ENCODE measurements around the gene FHL1.
"Not testable (repeated sequence)": the region's sequence is repeated elsewhere in the genome, so short reads cannot be mapped to it uniquely, and the experiment has no call there.

The FHL1 gene

GRCh38 chrX:136158685-136159084 is 11.4 kb downstream of the FHL1 start:
- Histone ChIP-seq H3K9me3 (ENCODE audit: control extremely low read depth in 1 of 5, control insufficient read depth in 4 of 5, insufficient read depth in 2 of 5, low read depth in 1 of 5, low read length in 4 of 5) (no peaks in the 10 kb centered on the region), H3K4me3 (ENCODE audit: control insufficient read depth in 1 of 7, extremely low read depth in 1 of 7, insufficient read depth in 4 of 7, low read depth in 2 of 7, low read length in 6 of 7) (no peak overlapping the region), H3K27me3 (replicated peaks in 2 of 5; ENCODE audit: control insufficient read depth in 4 of 5, insufficient read depth in 5 of 5, low read length in 4 of 5) (no peaks in the 10 kb centered on the region), H3K27ac (ENCODE audit: insufficient read depth in 1 of 2, low read depth in 1 of 2, low read length in 2 of 2, poor library complexity in 1 of 2, severe bottlenecking in 2 of 2) (no peak overlapping the region), H3K36me3 (ENCODE audit: control insufficient read depth in 4 of 4, insufficient read depth in 4 of 4, low read length in 3 of 4) (no peaks in the 10 kb centered on the region), H3K4me1 (ENCODE audit: control extremely low read depth in 1 of 4, control insufficient read depth in 4 of 4, insufficient read depth in 4 of 4, low read length in 3 of 4) (peaks cover 0 to 27% (median 4%) of the 10 kb centered on the region in 4 experiments)
- WGBS (ENCODE audit: insufficient coverage) = no CpG with 5 or more reads among the region's 4 CpGs
- DNase-seq = no peak
- POLR2A ChIA-PET = no interaction called here
- CTCF ChIA-PET = interaction anchor here (0.6 to 1.0 kb wide), 3 partner anchors 46 to 93 kb away, joined by 3 to 4 read pairs (median 3); partner anchors contain the start of gene MAP7D3

GRCh38 chrX:136159611-136160025 is 12.3 kb downstream of the FHL1 start:
- peak; percentile 35 to 83 (median 77) for DNase-seq
- peaks cover 0 to 27% (median 4%) of the 10 kb centered on the region in 4 experiments for H3K4me1 ChIP-seq (ENCODE audit: control extremely low read depth in 1 of 4, control insufficient read depth in 4 of 4, insufficient read depth in 4 of 4, low read length in 3 of 4)
- ChIA-PET POLR2A (no interaction called here), CTCF (interaction anchor here (0.6 to 5.9 kb wide), 3 partner anchors 49 to 131 kb away, joined by 3 to 59 read pairs (median 4); partner anchors contain the start of gene MAP7D3)
- WGBS (ENCODE audit: insufficient coverage) = 14% methylated on average over 2 of the region's 2 CpGs
- H3K36me3 ChIP-seq (ENCODE audit: control insufficient read depth in 4 of 4, insufficient read depth in 4 of 4, low read length in 3 of 4) = no peaks in the 10 kb centered on the region
- no peaks in the 10 kb centered on the region for H3K9me3 ChIP-seq (ENCODE audit: control extremely low read depth in 1 of 5, control insufficient read depth in 4 of 5, insufficient read depth in 2 of 5, low read depth in 1 of 5, low read length in 4 of 5)
- no peak overlapping the region for H3K27ac ChIP-seq (ENCODE audit: insufficient read depth in 1 of 2, low read depth in 1 of 2, low read length in 2 of 2, poor library complexity in 1 of 2, severe bottlenecking in 2 of 2)
- H3K27me3 ChIP-seq (replicated peaks in 2 of 5; ENCODE audit: control insufficient read depth in 4 of 5, insufficient read depth in 5 of 5, low read length in 4 of 5) = no peaks in the 10 kb centered on the region
- H3K4me3 ChIP-seq (ENCODE audit: control insufficient read depth in 1 of 7, extremely low read depth in 1 of 7, insufficient read depth in 4 of 7, low read depth in 2 of 7, low read length in 6 of 7) = no peak overlapping the region

DNA sequence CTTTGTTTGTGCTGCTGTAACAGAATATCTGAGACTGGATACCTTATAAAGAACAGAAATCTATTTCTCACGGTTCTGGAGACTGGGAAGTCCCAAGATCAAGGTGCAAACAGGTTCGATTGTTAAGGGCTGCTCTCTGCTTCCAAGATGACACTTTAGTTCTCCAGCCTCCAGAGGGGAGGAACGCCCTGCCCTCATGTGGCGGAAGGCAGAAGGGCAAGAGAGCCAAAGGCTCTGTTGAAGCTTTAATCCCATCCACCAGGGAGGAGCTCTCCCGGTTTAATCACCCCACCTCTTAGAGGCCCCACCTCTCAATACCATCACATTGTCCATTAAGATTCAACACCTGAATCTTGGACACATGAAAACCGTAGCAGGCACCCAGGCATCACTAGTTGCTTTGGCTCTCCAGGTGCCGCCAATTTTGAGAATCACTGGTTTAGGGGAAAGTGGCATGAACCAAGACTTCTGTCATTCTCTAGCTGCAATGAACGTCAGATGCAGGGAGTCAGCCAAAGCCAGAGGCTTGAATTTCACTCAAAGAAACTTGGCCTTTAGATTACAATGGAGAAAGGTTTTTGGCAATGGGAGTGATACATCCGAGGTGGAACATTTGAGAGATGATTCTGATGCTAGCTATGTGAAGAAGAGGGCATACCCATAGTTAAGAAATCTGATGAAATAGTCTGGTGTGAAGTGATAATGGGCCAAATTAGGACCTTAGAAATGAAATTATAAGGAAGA is 15.7 kb downstream of the FHL1 start:
- DNase-seq = peak; percentile 34 to 57 (median 51)
- POLR2A ChIA-PET = no interaction called here
- Histone ChIP-seq H3K4me1 (ENCODE audit: control extremely low read depth in 1 of 4, control insufficient read depth in 4 of 4, insufficient read depth in 4 of 4, low read length in 3 of 4) (peaks cover 0 to 18% (median 6%) of the 10 kb centered on the region in 4 experiments), H3K36me3 (ENCODE audit: control insufficient read depth in 4 of 4, insufficient read depth in 4 of 4, low read length in 3 of 4) (no peaks in the 10 kb centered on the region), H3K27ac (ENCODE audit: insufficient read depth in 1 of 2, low read depth in 1 of 2, low read length in 2 of 2, poor library complexity in 1 of 2, severe bottlenecking in 2 of 2) (no peak overlapping the region), H3K27me3 (replicated peaks in 2 of 5; ENCODE audit: control insufficient read depth in 4 of 5, insufficient read depth in 5 of 5, low read length in 4 of 5) (no peaks in the 10 kb centered on the region), H3K9me3 (ENCODE audit: control extremely low read depth in 1 of 5, control insufficient read depth in 4 of 5, insufficient read depth in 2 of 5, low read depth in 1 of 5, low read length in 4 of 5) (no peaks in the 10 kb centered on the region), H3K4me3 (ENCODE audit: control insufficient read depth in 1 of 7, extremely low read depth in 1 of 7, insufficient read depth in 4 of 7, low read depth in 2 of 7, low read length in 6 of 7) (no peak overlapping the region)
- CTCF ChIA-PET = interaction anchor here (0.7 to 5.9 kb wide), 16 partner anchors 8 to 188 kb away, joined by 3 to 59 read pairs (median 4); no protein-coding TSS in a partner anchor
- WGBS (ENCODE audit: insufficient coverage) = 45% methylated on average over 7 of the region's 9 CpGs

GRCh38 chrX:136163689-136164088 is 16.4 kb downstream of the FHL1 start:
- no CpG with 5 or more reads among the region's 1 CpG for WGBS (ENCODE audit: insufficient coverage)
- Histone ChIP-seq H3K27me3 (replicated peaks in 2 of 5; ENCODE audit: control insufficient read depth in 4 of 5, insufficient read depth in 5 of 5, low read length in 4 of 5) (no peaks in the 10 kb centered on the region), H3K4me3 (ENCODE audit: control insufficient read depth in 1 of 7, extremely low read depth in 1 of 7, insufficient read depth in 4 of 7, low read depth in 2 of 7, low read length in 6 of 7) (no peak overlapping the region), H3K36me3 (ENCODE audit: control insufficient read depth in 4 of 4, insufficient read depth in 4 of 4, low read length in 3 of 4) (no peaks in the 10 kb centered on the region), H3K4me1 (ENCODE audit: control extremely low read depth in 1 of 4, control insufficient read depth in 4 of 4, insufficient read depth in 4 of 4, low read length in 3 of 4) (peaks cover 0 to 23% (median 7%) of the 10 kb centered on the region in 4 experiments), H3K9me3 (ENCODE audit: control extremely low read depth in 1 of 5, control insufficient read depth in 4 of 5, insufficient read depth in 2 of 5, low read depth in 1 of 5, low read length in 4 of 5) (no peaks in the 10 kb centered on the region), H3K27ac (ENCODE audit: insufficient read depth in 1 of 2, low read depth in 1 of 2, low read length in 2 of 2, poor library complexity in 1 of 2, severe bottlenecking in 2 of 2) (no peak overlapping the region)
- POLR2A ChIA-PET = no interaction called here
- CTCF ChIA-PET = interaction anchor here (1.1 to 5.9 kb wide), 10 partner anchors 9 to 189 kb away, joined by 3 to 59 read pairs (median 5); no protein-coding TSS in a partner anchor
- DNase-seq = no peak

DNA sequence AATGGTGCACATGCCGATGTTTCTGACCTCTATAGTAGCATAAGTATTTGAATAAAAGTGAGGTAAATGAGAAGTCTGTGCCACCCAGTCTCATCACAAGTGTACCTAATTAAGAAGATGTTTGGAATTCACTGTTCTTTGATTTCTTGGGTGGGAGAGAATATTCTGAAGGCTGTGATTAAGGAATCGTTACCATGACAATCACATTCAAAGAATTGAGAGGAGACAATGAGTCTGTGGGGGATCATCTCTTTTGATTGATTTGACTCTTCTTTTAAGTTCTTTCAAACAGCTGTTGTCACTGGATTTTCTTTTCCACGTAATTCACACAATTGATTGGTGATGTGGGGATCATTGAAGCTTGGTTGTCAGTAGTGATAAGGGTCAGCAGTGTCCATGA is 18.1 kb downstream of the FHL1 start:
- no peak overlapping the region for H3K4me3 ChIP-seq (ENCODE audit: control insufficient read depth in 1 of 7, extremely low read depth in 1 of 7, insufficient read depth in 4 of 7, low read depth in 2 of 7, low read length in 6 of 7)
- POLR2A ChIA-PET = no interaction called here
- peaks cover 0 to 29% (median 12%) of the 10 kb centered on the region in 4 experiments for H3K4me1 ChIP-seq (ENCODE audit: control extremely low read depth in 1 of 4, control insufficient read depth in 4 of 4, insufficient read depth in 4 of 4, low read length in 3 of 4)
- H3K9me3 ChIP-seq (ENCODE audit: control extremely low read depth in 1 of 5, control insufficient read depth in 4 of 5, insufficient read depth in 2 of 5, low read depth in 1 of 5, low read length in 4 of 5) = no peaks in the 10 kb centered on the region
- H3K36me3 ChIP-seq (ENCODE audit: control insufficient read depth in 4 of 4, insufficient read depth in 4 of 4, low read length in 3 of 4) = no peaks in the 10 kb centered on the region
- no peaks in the 10 kb centered on the region for H3K27me3 ChIP-seq (replicated peaks in 2 of 5; ENCODE audit: control insufficient read depth in 4 of 5, insufficient read depth in 5 of 5, low read length in 4 of 5)
- no peak overlapping the region for H3K27ac ChIP-seq (ENCODE audit: insufficient read depth in 1 of 2, low read depth in 1 of 2, low read length in 2 of 2, poor library complexity in 1 of 2, severe bottlenecking in 2 of 2)
- no peak for DNase-seq
- CTCF ChIA-PET = interaction anchor here (0.9 to 2.3 kb wide), 10 partner anchors 10 to 137 kb away, joined by 3 to 15 read pairs (median 6); no protein-coding TSS in a partner anchor
- 43% methylated on average over 2 of the region's 3 CpGs for WGBS (ENCODE audit: insufficient coverage)

GRCh38 chrX:136166221-136166855 is 19.0 kb downstream of the FHL1 start:
- Histone ChIP-seq H3K36me3 (ENCODE audit: control insufficient read depth in 4 of 4, insufficient read depth in 4 of 4, low read length in 3 of 4) (no peaks in the 10 kb centered on the region), H3K27ac (ENCODE audit: insufficient read depth in 1 of 2, low read depth in 1 of 2, low read length in 2 of 2, poor library complexity in 1 of 2, severe bottlenecking in 2 of 2) (no peak overlapping the region), H3K4me1 (ENCODE audit: control extremely low read depth in 1 of 4, control insufficient read depth in 4 of 4, insufficient read depth in 4 of 4, low read length in 3 of 4) (peaks cover 0 to 33% (median 14%) of the 10 kb centered on the region in 4 experiments), H3K9me3 (ENCODE audit: control extremely low read depth in 1 of 5, control insufficient read depth in 4 of 5, insufficient read depth in 2 of 5, low read depth in 1 of 5, low read length in 4 of 5) (no peaks in the 10 kb centered on the region), H3K27me3 (replicated peaks in 2 of 5; ENCODE audit: control insufficient read depth in 4 of 5, insufficient read depth in 5 of 5, low read length in 4 of 5) (no peaks in the 10 kb centered on the region), H3K4me3 (ENCODE audit: control insufficient read depth in 1 of 7, extremely low read depth in 1 of 7, insufficient read depth in 4 of 7, low read depth in 2 of 7, low read length in 6 of 7) (no peak overlapping the region)
- CTCF ChIA-PET = interaction anchor here (0.7 to 2.3 kb wide), 11 partner anchors 11 to 138 kb away, joined by 3 to 15 read pairs (median 5); no protein-coding TSS in a partner anchor
- DNase-seq = peak; percentile 30 to 56 (median 53)
- WGBS (ENCODE audit: insufficient coverage) = 86% methylated on average over 6 of the region's 8 CpGs
- POLR2A ChIA-PET = no interaction called here

DNA sequence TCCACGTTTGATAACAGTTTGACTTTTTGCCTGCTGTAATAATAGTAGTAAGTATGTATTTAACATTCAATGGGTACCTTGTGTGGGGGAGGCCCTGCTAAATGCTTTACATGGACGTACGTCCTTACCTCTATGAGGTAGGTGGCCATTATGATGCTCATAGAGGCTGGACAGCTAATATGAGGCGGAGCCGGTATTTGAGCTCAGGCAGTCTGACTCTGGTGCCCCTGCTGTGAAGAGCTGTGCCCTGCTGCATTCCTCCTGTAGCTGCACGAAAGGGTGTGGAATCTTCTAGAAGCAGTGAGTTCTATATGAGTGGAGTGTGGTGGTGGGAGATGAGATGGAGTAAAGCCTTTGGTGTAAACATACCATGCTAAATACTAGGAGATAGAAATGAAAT is 20.7 kb downstream of the FHL1 start:
- CTCF ChIA-PET = interaction anchor here (1.2 to 2.4 kb wide), 3 partner anchors 38 to 140 kb away, joined by 3 to 7 read pairs (median 7); no protein-coding TSS in a partner anchor
- Histone ChIP-seq H3K4me1 (ENCODE audit: control extremely low read depth in 1 of 4, control insufficient read depth in 4 of 4, insufficient read depth in 4 of 4, low read length in 3 of 4) (peaks cover 0 to 28% (median 14%) of the 10 kb centered on the region in 4 experiments), H3K27ac (ENCODE audit: insufficient read depth in 1 of 2, low read depth in 1 of 2, low read length in 2 of 2, poor library complexity in 1 of 2, severe bottlenecking in 2 of 2) (peak overlapping the region; percentile 70 to 81)
- H3K36me3 ChIP-seq (ENCODE audit: control insufficient read depth in 4 of 4, insufficient read depth in 4 of 4, low read length in 3 of 4); POLR2A ChIA-PET; H3K9me3 ChIP-seq (ENCODE audit: control extremely low read depth in 1 of 5, control insufficient read depth in 4 of 5, insufficient read depth in 2 of 5, low read depth in 1 of 5, low read length in 4 of 5); H3K27me3 ChIP-seq (replicated peaks in 2 of 5; ENCODE audit: control insufficient read depth in 4 of 5, insufficient read depth in 5 of 5, low read length in 4 of 5); DNase-seq; H3K4me3 ChIP-seq (ENCODE audit: control insufficient read depth in 1 of 7, extremely low read depth in 1 of 7, insufficient read depth in 4 of 7, low read depth in 2 of 7, low read length in 6 of 7): not testable (repeated sequence)
- WGBS (ENCODE audit: insufficient coverage) = 64% methylated on average over 2 of the region's 6 CpGs

Data from common myeloid progenitor, CD34-positive (primary cell).